Measurements from ENCODE around the gene IL22.
A peak's percentile ranks its signal among the peaks of the same experiment; 100 is the strongest.

The IL22 gene

DNA sequence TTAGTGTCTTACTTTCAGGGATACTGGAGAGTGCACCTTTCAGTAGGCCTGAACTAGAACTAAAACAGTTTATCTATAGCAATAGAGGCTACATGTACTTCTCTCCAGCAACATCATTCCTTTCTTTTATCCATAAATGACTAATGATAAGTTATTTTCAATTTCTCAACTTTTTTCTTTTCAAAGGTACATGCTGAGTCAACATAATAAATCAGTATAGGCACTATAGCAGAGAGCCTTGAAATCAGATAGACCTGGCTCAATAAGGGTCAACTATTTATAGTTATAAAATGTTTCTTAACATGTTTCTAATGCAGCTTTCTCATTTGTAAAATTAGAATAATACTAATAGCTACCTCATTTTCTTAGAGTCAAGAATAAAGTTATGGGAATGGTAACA is 5.6 kb downstream of the IL22 start:
- TF ChIP-seq CTCF (IDR thresholded peaks at IDR 0.05; ENCODE audit: extremely low read depth, missing control alignments) = no peak
- DNase-seq (ENCODE audit: low spot score) = no peak

- DNase-seq (ENCODE audit: low spot score) = no peak
Measured at GRCh38 chr12:68246350-68246749, 7.1 kb downstream of the IL22 start.

DNA sequence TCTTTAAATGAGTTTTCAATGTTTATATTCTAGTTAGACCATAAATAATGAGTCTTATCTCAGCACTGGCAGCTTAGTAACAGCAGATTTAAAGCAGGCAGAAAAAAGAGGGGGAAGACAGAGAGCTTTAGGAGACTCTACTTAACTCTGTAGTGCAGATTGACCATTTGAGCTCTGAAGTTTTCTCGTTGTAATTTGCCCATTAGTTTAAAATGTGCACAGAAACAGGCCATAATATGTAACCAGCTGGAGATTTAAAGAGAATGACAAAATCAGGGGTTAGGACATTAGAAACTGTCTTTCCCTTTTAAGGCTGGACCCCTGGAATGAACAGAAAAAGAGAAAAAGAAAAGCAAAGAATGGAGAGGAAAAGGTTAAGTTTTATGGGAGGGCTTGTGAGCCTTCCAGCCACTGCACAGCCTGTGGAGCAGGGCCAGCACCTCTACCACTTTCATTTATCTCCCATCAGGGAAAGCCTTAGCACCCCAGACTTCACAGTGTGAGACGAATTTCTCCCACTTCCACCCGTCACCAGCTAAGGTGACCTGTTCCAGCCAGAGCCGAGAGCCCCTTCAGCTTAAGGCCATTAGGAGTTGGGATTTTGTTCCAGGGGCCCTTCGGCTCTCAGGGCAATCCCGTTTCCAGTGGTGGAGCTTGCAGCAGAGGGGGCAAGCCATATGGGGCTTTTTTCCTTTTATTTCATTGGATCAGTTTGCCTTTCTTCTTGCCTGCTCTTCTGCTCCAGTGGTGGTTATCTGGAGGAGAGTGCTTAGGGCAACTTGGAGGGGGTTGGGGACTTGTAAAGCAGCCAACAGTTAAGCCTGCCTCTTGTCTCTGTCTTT is 8.0 kb downstream of the IL22 start:
- DNase-seq (ENCODE audit: low spot score) = no peak
- TF ChIP-seq CTCF (IDR thresholded peaks at IDR 0.05; ENCODE audit: extremely low read depth, missing control alignments) = no peak

More at GRCh38 chr12:68246350-68246749, 7.1 kb downstream of the IL22 start:
- TF ChIP-seq CTCF (IDR thresholded peaks at IDR 0.05; ENCODE audit: extremely low read depth, missing control alignments) = no peak

GRCh38 chr12:68242777-68243176 is 10.6 kb downstream of the IL22 start:
- no peak for DNase-seq (ENCODE audit: low spot score)
- no peak for TF ChIP-seq CTCF (IDR thresholded peaks at IDR 0.05; ENCODE audit: extremely low read depth, missing control alignments)

DNA sequence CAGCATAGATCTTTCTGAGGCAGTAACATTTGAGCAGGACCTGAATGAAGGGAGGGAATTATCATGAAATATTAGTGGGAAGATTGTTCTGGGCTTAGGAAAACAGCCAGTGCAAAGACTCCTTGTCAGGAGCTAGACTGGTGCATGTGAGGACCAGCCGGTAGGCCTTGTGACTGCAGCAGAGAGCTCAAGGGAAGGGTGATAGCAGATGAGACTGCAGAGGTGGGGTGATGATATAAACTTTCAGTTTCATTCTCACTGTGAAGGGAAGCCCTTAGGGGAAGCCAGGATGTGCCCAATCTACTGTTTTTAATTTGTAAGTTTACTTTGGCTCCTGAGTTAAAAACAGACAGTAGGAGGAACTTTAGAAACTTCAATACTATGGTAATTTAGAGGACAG is 12.4 kb downstream of the IL22 start:
- no peak for TF ChIP-seq CTCF (IDR thresholded peaks at IDR 0.05; ENCODE audit: extremely low read depth, missing control alignments)
- DNase-seq (ENCODE audit: low spot score) = peak; percentile 81

DNA sequence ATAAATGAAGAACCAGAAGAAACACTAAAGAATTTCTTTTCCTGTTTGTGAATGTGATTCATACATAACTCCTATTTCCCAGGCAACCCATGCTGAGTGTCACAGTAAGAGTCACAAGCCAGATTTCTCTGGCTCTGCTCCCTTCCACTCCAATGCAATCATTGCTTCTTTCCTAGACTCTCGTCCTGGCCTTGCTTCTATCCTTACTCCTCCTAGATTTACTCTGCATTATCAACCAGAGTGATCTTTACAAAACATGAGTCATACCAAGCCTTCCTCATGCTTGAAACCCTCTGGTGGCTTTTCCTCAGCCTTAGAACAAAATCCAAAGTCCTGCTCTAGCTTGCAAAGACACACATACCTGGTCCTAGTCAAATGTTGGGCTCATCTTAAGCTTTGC is 13.3 kb downstream of the IL22 start:
- DNase-seq (ENCODE audit: low spot score) = no peak
- TF ChIP-seq CTCF (IDR thresholded peaks at IDR 0.05; ENCODE audit: extremely low read depth, missing control alignments) = no peak

GRCh38 chr12:68239309-68239982 is 14.0 kb downstream of the IL22 start:
- no peak for DNase-seq (ENCODE audit: low spot score)
- TF ChIP-seq CTCF (IDR thresholded peaks at IDR 0.05; ENCODE audit: extremely low read depth, missing control alignments) = no peak
